Suprapubic skin (tissue), 4 donors: ENCODE results near the gene IFTAP. TPM values are rescaled to one million over a fixed set of nuclear protein-coding genes. Genes with fewer than 3 reads are reported as not detected.
A peak's percentile ranks its signal among the peaks of the same experiment; 100 is the strongest.
"Not testable (repeated sequence)": the region's sequence is repeated elsewhere in the genome, so short reads cannot be mapped to it uniquely, and the experiment has no call there.

Source experiments
- DNase-seq, 2 donors: peaks; one replicate each; pipeline ENCODE4 v3.0.0-alpha.2; 2019; ENCODE audit warnings: low spot score in 2 of 2
- H3K27ac ChIP-seq: fragments of 200-600 bp; sonication (generic); one replicate; pipeline ENCODE4 v1.5.1; 2019
- H3K27me3 ChIP-seq: fragments of 200-600 bp; sonication (generic); one replicate; pipeline ENCODE4 v1.5.1; 2019
- H3K36me3 ChIP-seq: fragments of 200-600 bp; sonication (generic); one replicate; pipeline ENCODE4 v1.5.1; 2019
- H3K4me1 ChIP-seq: fragments of 200-600 bp; sonication (generic); one replicate; pipeline ENCODE4 v1.5.1; 2019
- H3K4me3 ChIP-seq: fragments of 200-600 bp; sonication (generic); one replicate; pipeline ENCODE4 v1.5.1; 2019; ENCODE audit warnings: mild to moderate bottlenecking
- H3K9me3 ChIP-seq: fragments of 200-600 bp; sonication (generic); one replicate; pipeline ENCODE4 v1.5.1; 2019
- EP300 ChIP-seq: sonication (generic); formaldehyde crosslinking; IDR thresholded peaks from one replicate; pipeline ENCODE4 v1.6.1; 2017; ENCODE audit warnings: antibody characterized with exemption
- POLR2A ChIP-seq, 2 donors: fragments of 450-650 bp; IDR thresholded peaks; one replicate each; pipeline ENCODE4 v1.6.1; 2017; ENCODE audit warnings: antibody characterized with exemption in 2 of 2, mild to moderate bottlenecking in 2 of 2, moderate library complexity in 2 of 2
- POLR2AphosphoS5 ChIP-seq, 3 donors: sonication (generic); formaldehyde crosslinking; IDR thresholded peaks; one replicate each; pipeline ENCODE4 v1.6.1; 2017; ENCODE audit warnings: antibody characterized with exemption in 3 of 3
- WGBS: methylation state at CpG from one replicate; pipeline ENCODE4 v1.1.5; 2018; 5-methylcytosine and 5-hydroxymethylcytosine counted together
- total RNA-seq, 4 donors: library from RNA; depleted of rRNA; stranded (reverse); fragments of >200 nt; gene quantifications; one replicate each; pipeline ENCODE4 v1.1.0, GENCODE V29; 2016
- TF ChIP-seq, protein P1 (sequence below), 2 donors: fragments of 200-600 bp in 1 of 2; fragments of 450-650 bp in 1 of 2; sonication (generic) in 1 of 2; IDR thresholded peaks; one replicate each; pipeline ENCODE4 v1.5.1; 2016 to 2019; ENCODE audit warnings: antibody characterized with exemption in 2 of 2, mild to moderate bottlenecking in 1 of 2, moderate library complexity in 1 of 2

The IFTAP gene
- total RNA-seq, 4 donors from 2014 or later = 6.6 to 17.8 (median 8.8) TPM

- H3K27ac ChIP-seq = no peak overlapping the region
- H3K27me3 ChIP-seq = no peaks in the 10 kb centered on the region
- H3K4me3 ChIP-seq = no peak overlapping the region
- TF ChIP-seq, protein P1, sequence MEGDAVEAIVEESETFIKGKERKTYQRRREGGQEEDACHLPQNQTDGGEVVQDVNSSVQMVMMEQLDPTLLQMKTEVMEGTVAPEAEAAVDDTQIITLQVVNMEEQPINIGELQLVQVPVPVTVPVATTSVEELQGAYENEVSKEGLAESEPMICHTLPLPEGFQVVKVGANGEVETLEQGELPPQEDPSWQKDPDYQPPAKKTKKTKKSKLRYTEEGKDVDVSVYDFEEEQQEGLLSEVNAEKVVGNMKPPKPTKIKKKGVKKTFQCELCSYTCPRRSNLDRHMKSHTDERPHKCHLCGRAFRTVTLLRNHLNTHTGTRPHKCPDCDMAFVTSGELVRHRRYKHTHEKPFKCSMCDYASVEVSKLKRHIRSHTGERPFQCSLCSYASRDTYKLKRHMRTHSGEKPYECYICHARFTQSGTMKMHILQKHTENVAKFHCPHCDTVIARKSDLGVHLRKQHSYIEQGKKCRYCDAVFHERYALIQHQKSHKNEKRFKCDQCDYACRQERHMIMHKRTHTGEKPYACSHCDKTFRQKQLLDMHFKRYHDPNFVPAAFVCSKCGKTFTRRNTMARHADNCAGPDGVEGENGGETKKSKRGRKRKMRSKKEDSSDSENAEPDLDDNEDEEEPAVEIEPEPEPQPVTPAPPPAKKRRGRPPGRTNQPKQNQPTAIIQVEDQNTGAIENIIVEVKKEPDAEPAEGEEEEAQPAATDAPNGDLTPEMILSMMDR (IDR thresholded peaks at IDR 0.05) = no peak
- TF ChIP-seq POLR2A (IDR thresholded peaks at IDR 0.05) (no peak), EP300 (no peak), POLR2AphosphoS5 (IDR thresholded peaks at IDR 0.05) (no peak)
- peaks cover 11% of the 10 kb centered on the region for H3K36me3 ChIP-seq
- no peak for DNase-seq
- 65% methylated on average over 6 of the region's 6 CpGs for WGBS
- H3K4me1 ChIP-seq = no peaks in the 10 kb centered on the region
- no peaks in the 10 kb centered on the region for H3K9me3 ChIP-seq
These were observed 63.4 kb downstream of the IFTAP start for GRCh38 chr11:36657610-36658267.

DNA sequence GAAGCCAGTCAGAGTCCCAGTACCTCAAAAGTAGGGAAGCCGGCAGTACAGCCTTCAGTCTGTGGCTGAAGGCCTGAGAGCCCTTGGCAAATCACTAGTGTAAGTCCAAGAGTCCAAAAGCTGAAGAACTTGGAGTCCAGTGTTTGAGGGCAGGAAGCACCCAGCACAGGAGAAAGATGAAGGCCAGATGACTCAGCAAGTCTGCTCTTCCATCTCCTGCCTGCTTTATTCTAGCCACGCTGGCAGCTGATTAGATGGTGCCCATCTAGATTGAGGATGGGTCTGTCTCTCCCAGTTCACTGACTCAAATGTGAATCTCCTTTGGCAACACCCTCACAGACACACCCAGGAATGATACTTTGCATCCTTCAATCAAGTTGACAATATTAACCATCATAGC lies 67.1 kb downstream of the IFTAP start:
- not testable (repeated sequence) for H3K9me3 ChIP-seq, DNase-seq, H3K4me3 ChIP-seq, H3K4me1 ChIP-seq, H3K27me3 ChIP-seq, H3K27ac ChIP-seq
- 100% methylated on average over 2 of the region's 2 CpGs for WGBS
- peaks cover 11% of the 10 kb centered on the region for H3K36me3 ChIP-seq

DNA sequence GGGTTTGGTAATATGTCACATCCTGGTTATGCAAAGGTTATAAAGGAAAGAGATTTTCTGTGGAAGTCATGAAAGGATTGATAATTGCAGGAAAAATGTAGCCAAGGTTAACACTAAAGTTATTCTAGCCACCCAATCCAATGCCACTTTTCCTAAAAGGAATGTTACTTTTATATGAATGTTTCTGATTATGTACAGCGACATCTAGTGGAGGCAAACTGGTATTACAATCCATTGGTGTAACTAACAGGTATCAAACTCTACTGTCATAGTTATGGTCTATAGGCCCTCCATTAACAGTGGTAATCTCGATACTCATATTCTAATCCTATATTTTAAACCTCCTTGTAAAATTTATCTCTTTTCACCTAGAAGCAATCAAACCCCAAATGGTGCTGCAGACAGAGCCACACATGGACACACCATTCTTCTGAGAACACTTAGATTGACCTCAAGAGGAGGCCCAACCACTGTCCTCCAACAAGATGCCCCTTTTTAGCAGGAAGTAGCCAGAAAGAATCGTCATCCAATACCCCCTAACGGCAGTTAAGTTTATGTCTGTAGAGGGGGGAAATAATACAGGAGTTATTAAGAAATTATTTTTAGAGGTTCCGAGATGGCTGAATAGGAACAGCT lies 78.6 kb downstream of the IFTAP start:
- TF ChIP-seq POLR2A (IDR thresholded peaks at IDR 0.05) (no peak), EP300 (no peak), POLR2AphosphoS5 (IDR thresholded peaks at IDR 0.05) (no peak)
- TF ChIP-seq, protein P1 (IDR thresholded peaks at IDR 0.05) = peak; percentile 13 to 62
- Histone ChIP-seq H3K27me3 (no peaks in the 10 kb centered on the region), H3K4me1 (no peaks in the 10 kb centered on the region), H3K27ac (no peak overlapping the region), H3K36me3 (no peaks in the 10 kb centered on the region), H3K9me3 (no peaks in the 10 kb centered on the region), H3K4me3 (no peak overlapping the region)
- DNase-seq = no peak
- 66% methylated on average over 5 of the region's 5 CpGs for WGBS

DNA sequence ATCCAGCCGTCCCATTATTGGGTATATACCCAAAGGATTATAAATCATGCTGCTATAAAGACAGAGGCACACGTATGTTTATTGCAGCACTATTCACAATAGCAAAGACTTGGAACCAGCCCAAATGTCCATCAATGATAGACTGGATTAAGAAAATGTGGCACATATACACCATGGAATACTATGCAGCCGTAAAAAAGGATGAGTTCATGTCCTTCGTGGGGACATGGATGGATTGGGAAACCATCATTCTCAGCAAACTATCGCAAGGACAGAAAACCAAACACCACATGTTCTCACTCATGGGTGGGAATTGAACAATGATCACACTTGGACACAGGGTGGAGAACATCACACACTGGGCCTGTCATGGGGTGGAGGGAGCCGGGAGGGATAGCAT lies 85.2 kb downstream of the IFTAP start:
- not testable (repeated sequence) for DNase-seq, H3K4me3 ChIP-seq, H3K4me1 ChIP-seq, H3K27ac ChIP-seq, H3K27me3 ChIP-seq, H3K9me3 ChIP-seq, H3K36me3 ChIP-seq
- WGBS = 98% methylated on average over 6 of the region's 6 CpGs

- TF ChIP-seq, protein P1 (IDR thresholded peaks at IDR 0.05) = no peak
- TF ChIP-seq EP300 = no peak
- no peak for TF ChIP-seq POLR2A (IDR thresholded peaks at IDR 0.05)
- TF ChIP-seq POLR2AphosphoS5 (IDR thresholded peaks at IDR 0.05) = no peak
These were observed 89.5 kb downstream of the IFTAP start for GRCh38 chr11:36683818-36684217.

GRCh38 chr11:36684840-36685801 lies 90.8 kb downstream of the IFTAP start:
- H3K4me3 ChIP-seq = no peak overlapping the region
- WGBS = 66% methylated on average over 12 of the region's 12 CpGs
- H3K36me3 ChIP-seq = no peaks in the 10 kb centered on the region
- no peak for TF ChIP-seq POLR2AphosphoS5 (IDR thresholded peaks at IDR 0.05)
- no peak for TF ChIP-seq POLR2A (IDR thresholded peaks at IDR 0.05)
- TF ChIP-seq, protein P1 (IDR thresholded peaks at IDR 0.05) = no peak
- no peak for TF ChIP-seq EP300
- no peaks in the 10 kb centered on the region for H3K27me3 ChIP-seq
- no peak overlapping the region for H3K27ac ChIP-seq
- no peaks in the 10 kb centered on the region for H3K9me3 ChIP-seq
- H3K4me1 ChIP-seq = no peaks in the 10 kb centered on the region
- DNase-seq = no peak

More at GRCh38 chr11:36683818-36684217, 89.5 kb downstream of the IFTAP start:
- Histone ChIP-seq H3K36me3 (no peaks in the 10 kb centered on the region), H3K4me1 (no peaks in the 10 kb centered on the region), H3K9me3 (no peaks in the 10 kb centered on the region), H3K27ac (no peak overlapping the region), H3K4me3 (no peak overlapping the region), H3K27me3 (no peaks in the 10 kb centered on the region)
- 87% methylated on average over 1 of the region's 1 CpG for WGBS
- no peak for DNase-seq
